BLaER1 treated with 17β-estradiol and CSF1 and Interleukin-3, amounts not matched to agents 10 nM and 100 nM (cell line): Measurements from ENCODE around the gene LGALS14.
"Not testable (repeated sequence)": the region's sequence is repeated elsewhere in the genome, so short reads cannot be mapped to it uniquely, and the experiment has no call there.

Experiments used
- H3K27ac ChIP-seq, 11 experiments: shearing (Covaris generic); formaldehyde crosslinking; 2 replicates each; pipeline ENCODE4 v1.8.1; 2022
- H3K27me3 ChIP-seq, 11 experiments: shearing (Covaris generic); formaldehyde crosslinking; 2 replicates each; pipeline ENCODE4 v1.8.1; 2022
- H3K36me3 ChIP-seq, 11 experiments: shearing (Covaris generic); formaldehyde crosslinking; 2 replicates each; pipeline ENCODE4 v1.8.1; 2022
- H3K4me1 ChIP-seq, 10 experiments: shearing (Covaris generic); formaldehyde crosslinking; 2 replicates each; pipeline ENCODE4 v1.8.1; 2022
- H3K4me2 ChIP-seq, 11 experiments: shearing (Covaris generic); formaldehyde crosslinking; 2 replicates each; pipeline ENCODE4 v1.8.1; 2022
- H3K4me3 ChIP-seq, 10 experiments: shearing (Covaris generic); formaldehyde crosslinking; 2 replicates each; pipeline ENCODE4 v1.8.1; 2022
- H3K9ac ChIP-seq, 11 experiments: shearing (Covaris generic); formaldehyde crosslinking; 2 replicates each; pipeline ENCODE4 v1.8.1; 2022
- H3K9me3 ChIP-seq, 11 experiments: shearing (Covaris generic); formaldehyde crosslinking; replicated peaks in 1 of 11; 2 replicates each; pipeline ENCODE4 v1.8.1; 2022
- H4K20me1 ChIP-seq, 11 experiments: shearing (Covaris generic); formaldehyde crosslinking; 2 replicates each; pipeline ENCODE4 v1.8.1; 2022
- Cebpa-rat ChIP-seq, 11 experiments: shearing (Covaris generic); IDR thresholded peaks; 2 replicates each; pipeline ENCODE4 v1.8.1; 2022

LGALS14 gene

GRCh38 chr19:39710333-39710890, 6.1 kb downstream of the LGALS14 start:
- Histone ChIP-seq H3K27ac (no peak overlapping the region), H3K36me3 (no peaks in the 10 kb centered on the region), H3K9ac (no peak overlapping the region), H4K20me1 (no peaks in the 10 kb centered on the region), H3K4me3 (no peak overlapping the region), H3K27me3 (no peaks in the 10 kb centered on the region), H3K4me1 (peaks cover 8 to 11% (median 10%) of the 10 kb centered on the region in 10 experiments; a peak in 16 of 20 replicates), H3K4me2 (no peak overlapping the region), H3K9me3 (0 out of 22 replicates have a peak, but pooled peaks cover 0 to 4% (median 0%) of the 10 kb centered on the region in 11 experiments)
- TF ChIP-seq Cebpa-rat (IDR thresholded peaks at IDR 0.05): no peak

GRCh38 chr19:39720144-39720543, 15.9 kb downstream of the LGALS14 start:
- H3K4me2 ChIP-seq: not testable (repeated sequence)

GRCh38 chr19:39725995-39726394, 21.7 kb downstream of the LGALS14 start:
- no peak overlapping the region for H3K4me3 ChIP-seq
- no peaks in the 10 kb centered on the region for H3K9me3 ChIP-seq
- peaks cover 0 to 9% (median 0%) of the 10 kb centered on the region in 10 experiments; a peak in 1 of 20 replicates for H3K4me1 ChIP-seq
- no peak overlapping the region for H3K9ac ChIP-seq
- no peaks in the 10 kb centered on the region for H4K20me1 ChIP-seq
- no peak overlapping the region for H3K4me2 ChIP-seq
- TF ChIP-seq Cebpa-rat (IDR thresholded peaks at IDR 0.05): no peak
- no peaks in the 10 kb centered on the region for H3K27me3 ChIP-seq
- H3K27ac ChIP-seq: no peak overlapping the region
- no peaks in the 10 kb centered on the region for H3K36me3 ChIP-seq

More at GRCh38 chr19:39720144-39720543, 15.9 kb downstream of the LGALS14 start:
- not testable (repeated sequence) for H3K27ac ChIP-seq, H3K27me3 ChIP-seq, H3K9ac ChIP-seq, H3K36me3 ChIP-seq, H4K20me1 ChIP-seq, H3K4me1 ChIP-seq, H3K4me3 ChIP-seq
- peaks cover 0 to 14% (median 10%) of the 10 kb centered on the region in 11 experiments; a peak in 11 of 22 replicates for H3K9me3 ChIP-seq

GRCh38 chr19:39727070-39727800, 23.0 kb downstream of the LGALS14 start:
- peaks cover 0 to 9% (median 0%) of the 10 kb centered on the region in 10 experiments; a peak in 1 of 20 replicates for H3K4me1 ChIP-seq
- H3K4me3 ChIP-seq: no peak overlapping the region
- no peak for TF ChIP-seq Cebpa-rat (IDR thresholded peaks at IDR 0.05)
- H3K27ac ChIP-seq: no peak overlapping the region
- H3K9me3 ChIP-seq: no peaks in the 10 kb centered on the region
- no peak overlapping the region for H3K9ac ChIP-seq
- no peak overlapping the region for H3K4me2 ChIP-seq
- no peaks in the 10 kb centered on the region for H3K27me3 ChIP-seq
- no peaks in the 10 kb centered on the region for H3K36me3 ChIP-seq
- no peaks in the 10 kb centered on the region for H4K20me1 ChIP-seq

GRCh38 chr19:39728040-39728439, 23.8 kb downstream of the LGALS14 start:
- Histone ChIP-seq H3K4me3 (no peak overlapping the region), H3K36me3 (no peaks in the 10 kb centered on the region), H3K4me1 (peaks cover 0 to 6% (median 0%) of the 10 kb centered on the region in 10 experiments; a peak in 1 of 20 replicates), H3K4me2 (no peak overlapping the region), H3K9ac (no peak overlapping the region), H3K27me3 (no peaks in the 10 kb centered on the region), H4K20me1 (no peaks in the 10 kb centered on the region), H3K9me3 (no peaks in the 10 kb centered on the region), H3K27ac (no peak overlapping the region)
- no peak for TF ChIP-seq Cebpa-rat (IDR thresholded peaks at IDR 0.05)

GRCh38 chr19:39729594-39729993, 25.3 kb downstream of the LGALS14 start:
- no peak for TF ChIP-seq Cebpa-rat (IDR thresholded peaks at IDR 0.05)

GRCh38 chr19:39731685-39732084, 27.4 kb downstream of the LGALS14 start:
- Histone ChIP-seq H4K20me1 (no peaks in the 10 kb centered on the region), H3K36me3 (no peaks in the 10 kb centered on the region), H3K9ac (no peak overlapping the region), H3K27me3 (no peaks in the 10 kb centered on the region), H3K27ac (no peak overlapping the region), H3K4me3 (no peak overlapping the region), H3K4me1 (0 out of 20 replicates have a peak, but pooled peaks cover 0 to 5% (median 0%) of the 10 kb centered on the region in 10 experiments), H3K9me3 (no peaks in the 10 kb centered on the region), H3K4me2 (no peak overlapping the region)
- TF ChIP-seq Cebpa-rat (IDR thresholded peaks at IDR 0.05): no peak

More at GRCh38 chr19:39729594-39729993, 25.3 kb downstream of the LGALS14 start:
- Histone ChIP-seq H3K27me3 (no peaks in the 10 kb centered on the region), H3K4me3 (no peak overlapping the region), H3K9me3 (no peaks in the 10 kb centered on the region), H3K9ac (no peak overlapping the region), H3K4me1 (0 out of 20 replicates have a peak, but pooled peaks cover 0 to 4% (median 0%) of the 10 kb centered on the region in 10 experiments), H4K20me1 (no peaks in the 10 kb centered on the region), H3K4me2 (no peak overlapping the region), H3K36me3 (no peaks in the 10 kb centered on the region), H3K27ac (no peak overlapping the region)

- Histone ChIP-seq H3K27me3 (no peaks in the 10 kb centered on the region), H3K36me3 (no peaks in the 10 kb centered on the region), H3K4me2 (no peak overlapping the region), H3K27ac (no peak overlapping the region), H4K20me1 (no peaks in the 10 kb centered on the region), H3K4me3 (no peak overlapping the region), H3K9me3 (no peaks in the 10 kb centered on the region), H3K9ac (no peak overlapping the region), H3K4me1 (peaks cover 0 to 17% (median 3%) of the 10 kb centered on the region in 10 experiments; a peak in 9 of 20 replicates)
- no peak for TF ChIP-seq Cebpa-rat (IDR thresholded peaks at IDR 0.05)
These were observed 29.6 kb downstream of the LGALS14 start for GRCh38 chr19:39733841-39734240.

- TF ChIP-seq Cebpa-rat (IDR thresholded peaks at IDR 0.05): no peak
- Histone ChIP-seq H3K9ac (no peak overlapping the region), H3K4me2 (no peak overlapping the region), H3K4me3 (no peak overlapping the region), H3K4me1 (peaks cover 0 to 22% (median 5%) of the 10 kb centered on the region in 10 experiments; a peak in 9 of 20 replicates), H3K27me3 (no peaks in the 10 kb centered on the region), H3K9me3 (no peaks in the 10 kb centered on the region), H4K20me1 (no peaks in the 10 kb centered on the region), H3K36me3 (no peaks in the 10 kb centered on the region), H3K27ac (no peak overlapping the region)
These were observed 31.4 kb downstream of the LGALS14 start for GRCh38 chr19:39735688-39736087.
